ENCODE data around the gene GNG13. TPM values are rescaled to one million over a fixed set of nuclear protein-coding genes. Genes with fewer than 3 reads are reported as not detected.

Gene GNG13
- total RNA-seq, 3 donors from 2014 or later (not counting 1 experiment from before 2014, with no cell fraction given), result not detected

- Mint-ChIP-seq H3K4me1 (peaks cover 0 to 5% of the 10 kb centered on the region in 2 donors), H3K4me3 (no peak overlapping the region), H3K36me3 (no peaks in the 10 kb centered on the region), H3K9me3 (no peaks in the 10 kb centered on the region), H3K27ac (no peak overlapping the region), H3K27me3 (ENCODE audit: low read depth in 2 of 2) (no peaks in the 10 kb centered on the region)
- WGBS (ENCODE audit: insufficient coverage), result 63% methylated on average over 19 of the region's 19 CpGs
- Histone ChIP-seq H3K9me3 (ENCODE audit: control insufficient read depth, insufficient read depth, low read length) (no peaks in the 10 kb centered on the region), H3K4me3 (ENCODE audit: low read length) (no peak overlapping the region), H3K27me3 (ENCODE audit: control insufficient read depth, insufficient read depth, low read length) (no peaks in the 10 kb centered on the region), H3K36me3 (ENCODE audit: control insufficient read depth, insufficient read depth, low read length) (peaks cover 5% of the 10 kb centered on the region), H3K27ac (ENCODE audit: low read length) (no peak overlapping the region), H3K4me1 (ENCODE audit: control insufficient read depth, insufficient read depth, low read length) (peaks cover 7% of the 10 kb centered on the region)
- ATAC-seq, result no peak
- DNase-seq, result no peak
- intact Hi-C loops (cut with micrococcal nuclease), result no loop called here
- no peak for TF ChIP-seq CTCF (IDR thresholded peaks at IDR 0.05)
These were observed 19.1 kb downstream of the GNG13 start for GRCh38 chr16:781346-782010.

- H3K27me3 ChIP-seq (ENCODE audit: control insufficient read depth, insufficient read depth, low read length), result no peaks in the 10 kb centered on the region
- no peak for DNase-seq
- no peaks in the 10 kb centered on the region for H3K36me3 ChIP-seq (ENCODE audit: control insufficient read depth, insufficient read depth, low read length)
- no peak for TF ChIP-seq CTCF (IDR thresholded peaks at IDR 0.05)
- H3K4me1 ChIP-seq (ENCODE audit: control insufficient read depth, insufficient read depth, low read length), result peaks cover 1% of the 10 kb centered on the region
- peaks cover 0 to 5% of the 10 kb centered on the region in 2 donors for H3K4me1 Mint-ChIP-seq
- no peaks in the 10 kb centered on the region for H3K27me3 Mint-ChIP-seq (ENCODE audit: low read depth in 2 of 2)
- intact Hi-C loops (cut with micrococcal nuclease), result no loop called here
- no peaks in the 10 kb centered on the region for H3K36me3 Mint-ChIP-seq
- H3K27ac Mint-ChIP-seq, result no peak overlapping the region
- no peak overlapping the region for H3K4me3 ChIP-seq (ENCODE audit: low read length)
- no peaks in the 10 kb centered on the region for H3K9me3 Mint-ChIP-seq
- no peaks in the 10 kb centered on the region for H3K9me3 ChIP-seq (ENCODE audit: control insufficient read depth, insufficient read depth, low read length)
- H3K27ac ChIP-seq (ENCODE audit: low read length), result no peak overlapping the region
- no peak for ATAC-seq
- H3K4me3 Mint-ChIP-seq, result no peak overlapping the region
- 91% methylated on average over 16 of the region's 16 CpGs for WGBS (ENCODE audit: insufficient coverage)
These were observed 20.2 kb downstream of the GNG13 start for GRCh38 chr16:780296-780695.

GRCh38 chr16:779561-779960, 21.0 kb downstream of the GNG13 start:
- H3K9me3 ChIP-seq (ENCODE audit: control insufficient read depth, insufficient read depth, low read length), result no peaks in the 10 kb centered on the region
- H3K27me3 ChIP-seq (ENCODE audit: control insufficient read depth, insufficient read depth, low read length), result no peaks in the 10 kb centered on the region
- no peaks in the 10 kb centered on the region for H3K4me1 Mint-ChIP-seq
- no peaks in the 10 kb centered on the region for H3K36me3 Mint-ChIP-seq
- H3K36me3 ChIP-seq (ENCODE audit: control insufficient read depth, insufficient read depth, low read length), result no peaks in the 10 kb centered on the region
- H3K27me3 Mint-ChIP-seq (ENCODE audit: low read depth in 2 of 2), result no peaks in the 10 kb centered on the region
- no peaks in the 10 kb centered on the region for H3K4me1 ChIP-seq (ENCODE audit: control insufficient read depth, insufficient read depth, low read length)
- no peaks in the 10 kb centered on the region for H3K9me3 Mint-ChIP-seq
- H3K27ac ChIP-seq (ENCODE audit: low read length), result no peak overlapping the region
- H3K4me3 Mint-ChIP-seq, result no peak overlapping the region
- no peak overlapping the region for H3K27ac Mint-ChIP-seq
- ATAC-seq, result no peak
- H3K4me3 ChIP-seq (ENCODE audit: low read length), result no peak overlapping the region
- no peak for DNase-seq
- WGBS (ENCODE audit: insufficient coverage), result 87% methylated on average over 13 of the region's 13 CpGs
- no peak for TF ChIP-seq CTCF (IDR thresholded peaks at IDR 0.05)
- intact Hi-C loops (cut with micrococcal nuclease), result no loop called here
